ENCODE results near the gene ACVR2A. TPM values are rescaled to one million over a fixed set of nuclear protein-coding genes. Genes with fewer than 3 reads are reported as not detected.

Gene ACVR2A
- total RNA-seq, 1 experiment from 2014 or later: 8.2 TPM

GRCh38 chr2:147909178-147909577, 64.3 kb downstream of the ACVR2A start:
- in situ Hi-C loops (cut with HindIII; ENCODE audit: low pct_unique_long_range_greater_than_20kb, low sequenced_read_pairs) (no loop called here), intact Hi-C loops (cut with micrococcal nuclease; ENCODE audit: unreplicated experiment) (no loop called here)
- Histone ChIP-seq H3K9me3 (ENCODE audit: control insufficient read depth, insufficient read depth, low read depth, low read length) (no peaks in the 10 kb centered on the region), H3K36me3 (ENCODE audit: control insufficient read depth, insufficient read depth, low read length) (no peaks in the 10 kb centered on the region), H3K27me3 (ENCODE audit: control insufficient read depth, insufficient read depth, low read length) (no peaks in the 10 kb centered on the region), H3K4me1 (ENCODE audit: control insufficient read depth, insufficient read depth, low read length) (no peaks in the 10 kb centered on the region), H3K4me3 (ENCODE audit: low read depth in 2 of 2, low read length in 2 of 2) (no peak overlapping the region), H3K27ac (ENCODE audit: low read length) (no peak overlapping the region)
- ATAC-seq (no peak), DNase-seq (ENCODE audit: low read depth, low spot score) (no peak)
- ChIA-PET CTCF (no interaction called here), POLR2A (no interaction called here)
- no peak for TF ChIP-seq SIN3A (IDR thresholded peaks at IDR 0.05; ENCODE audit: borderline replicate concordance, insufficient read depth, low read depth, low read length)
- no TSS peak for BruUV-seq (replicated peaks)

- H3K36me3 ChIP-seq (ENCODE audit: control insufficient read depth, insufficient read depth, low read length): no peaks in the 10 kb centered on the region
- TF ChIP-seq REST (IDR thresholded peaks at IDR 0.05; ENCODE audit: insufficient read depth in 1 of 2, low read depth in 2 of 2, low read length in 1 of 2): no peak
- TF ChIP-seq SIN3A (IDR thresholded peaks at IDR 0.05; ENCODE audit: borderline replicate concordance, insufficient read depth, low read depth, low read length): no peak
- TF ChIP-seq TCF7L2 (IDR thresholded peaks at IDR 0.05; ENCODE audit: low read depth, low read length): no peak
- peak; percentile 69; the same call in 1 of the 2 replicates for TF ChIP-seq CTCF (IDR thresholded peaks at IDR 0.05)
- TF ChIP-seq POLR2AphosphoS5 (IDR thresholded peaks at IDR 0.05; ENCODE audit: low read depth, low read length): no peak
- no TSS peak for BruUV-seq (replicated peaks)
- ChIA-PET POLR2A (no interaction called here), CTCF (interaction anchor here (0.6 kb wide), 2 partner anchors 264 to 866 kb away, joined by 3 read pairs; no protein-coding TSS in a partner anchor)
- intact Hi-C loops (cut with micrococcal nuclease; ENCODE audit: unreplicated experiment): loop anchor here (5.0 to 10.0 kb wide), 3 partner anchors 826 to 1179 kb away; no protein-coding TSS in a partner anchor
- ATAC-seq: peak; percentile 51; the same call in 1 of the 2 replicates
- DNase-seq (ENCODE audit: low read depth, low spot score): peak; percentile 28
- H3K27ac ChIP-seq (ENCODE audit: low read length): no peak overlapping the region
- H3K4me3 ChIP-seq (ENCODE audit: low read depth in 2 of 2, low read length in 2 of 2): no peak overlapping the region
- H3K27me3 ChIP-seq (ENCODE audit: control insufficient read depth, insufficient read depth, low read length): no peaks in the 10 kb centered on the region
- no peaks in the 10 kb centered on the region for H3K4me1 ChIP-seq (ENCODE audit: control insufficient read depth, insufficient read depth, low read length)
- in situ Hi-C loops (cut with HindIII; ENCODE audit: low pct_unique_long_range_greater_than_20kb, low sequenced_read_pairs): no loop called here
- no peaks in the 10 kb centered on the region for H3K9me3 ChIP-seq (ENCODE audit: control insufficient read depth, insufficient read depth, low read depth, low read length)
Measured at GRCh38 chr2:147910990-147911473, 66.2 kb downstream of the ACVR2A start.

GRCh38 chr2:147913701-147914480, 69.1 kb downstream of the ACVR2A start:
- in situ Hi-C loops (cut with HindIII; ENCODE audit: low pct_unique_long_range_greater_than_20kb, low sequenced_read_pairs) (no loop called here), intact Hi-C loops (cut with micrococcal nuclease; ENCODE audit: unreplicated experiment) (loop anchor here (5.0 to 10.0 kb wide), 3 partner anchors 829 to 1182 kb away; no protein-coding TSS in a partner anchor)
- H3K4me1 ChIP-seq (ENCODE audit: control insufficient read depth, insufficient read depth, low read length): no peaks in the 10 kb centered on the region
- no peaks in the 10 kb centered on the region; the same call in 1 of the 2 replicates for H3K36me3 ChIP-seq (ENCODE audit: control insufficient read depth, insufficient read depth, low read length)
- ATAC-seq (no peak), DNase-seq (ENCODE audit: low read depth, low spot score) (no peak)
- H3K9me3 ChIP-seq (ENCODE audit: control insufficient read depth, insufficient read depth, low read depth, low read length): no peaks in the 10 kb centered on the region
- no peaks in the 10 kb centered on the region for H3K27me3 ChIP-seq (ENCODE audit: control insufficient read depth, insufficient read depth, low read length)
- no peak overlapping the region for H3K27ac ChIP-seq (ENCODE audit: low read length)
- H3K4me3 ChIP-seq (ENCODE audit: low read depth in 2 of 2, low read length in 2 of 2): no peak overlapping the region
- BruUV-seq (replicated peaks): no TSS peak
- ChIA-PET CTCF (interaction anchor here (0.6 kb wide), 1 partner anchor 595 kb away, joined by 3 read pairs; no protein-coding TSS in a partner anchor), POLR2A (no interaction called here)
- no peak for TF ChIP-seq REST (IDR thresholded peaks at IDR 0.05; ENCODE audit: insufficient read depth in 1 of 2, low read depth in 2 of 2, low read length in 1 of 2)
- no peak for TF ChIP-seq CTCF (IDR thresholded peaks at IDR 0.05)
- no peak for TF ChIP-seq TCF7L2 (IDR thresholded peaks at IDR 0.05; ENCODE audit: low read depth, low read length)
- no peak for TF ChIP-seq POLR2AphosphoS5 (IDR thresholded peaks at IDR 0.05; ENCODE audit: low read depth, low read length)
- TF ChIP-seq SIN3A (IDR thresholded peaks at IDR 0.05; ENCODE audit: borderline replicate concordance, insufficient read depth, low read depth, low read length): no peak
